ENCODE results near the gene NFE2L2.
"Not testable (repeated sequence)": the region's sequence is repeated elsewhere in the genome, so short reads cannot be mapped to it uniquely, and the experiment has no call there.

Gene NFE2L2

GRCh38 chr2:177188482-177189469, 75.8 kb downstream of the NFE2L2 start:
- DNase-seq, result no peak

GRCh38 chr2:177187631-177188312, 76.8 kb downstream of the NFE2L2 start:
- DNase-seq, result no peak

GRCh38 chr2:177186038-177186437, 78.5 kb downstream of the NFE2L2 start:
- DNase-seq, result not testable (repeated sequence)

- no peak for DNase-seq
These were observed 79.9 kb downstream of the NFE2L2 start for GRCh38 chr2:177184606-177185005.

- DNase-seq, result no peak
These were observed 80.7 kb downstream of the NFE2L2 start for GRCh38 chr2:177183860-177184259.

All from stimulated activated CD4-positive, alpha-beta T cell treated with anti-CD3 and anti-CD28 coated beads, Interleukin-1b, Interleukin-23, amount 100 ng/mL, for 48 hours (primary cell).